SJCRH30 (cell line): ENCODE measurements around the gene SVIL. TPM values are rescaled to one million over a fixed set of nuclear protein-coding genes. Genes with fewer than 3 reads are reported as not detected.
"Not testable (repeated sequence)": the region's sequence is repeated elsewhere in the genome, so short reads cannot be mapped to it uniquely, and the experiment has no call there.

ENCODE experiments used
- DNase-seq, 2 experiments: peaks; one replicate each; pipeline ENCODE4 v3.0.0-alpha.2; 2015 to 2020
- H3K27ac ChIP-seq: fragments of 250-450 bp; sonication (Bioruptor Pico); 2 replicates; pipeline ENCODE4 v1.5.1; 2020; ENCODE audit warnings: mild to moderate bottlenecking, moderate library complexity
- H3K27me3 ChIP-seq: fragments of 250-450 bp; sonication (Bioruptor Pico); 2 replicates; pipeline ENCODE4 v1.5.1; 2020; ENCODE audit warnings: mild to moderate bottlenecking, moderate library complexity
- H3K36me3 ChIP-seq: fragments of 250-450 bp; sonication (Bioruptor Pico); 2 replicates; pipeline ENCODE4 v1.5.1; 2020; ENCODE audit warnings: mild to moderate bottlenecking, moderate library complexity
- H3K4me1 ChIP-seq: fragments of 250-450 bp; sonication (Bioruptor Pico); 2 replicates; pipeline ENCODE4 v1.5.1; 2020; ENCODE audit warnings: mild to moderate bottlenecking, moderate library complexity
- H3K4me3 ChIP-seq: fragments of 250-450 bp; sonication (Bioruptor Pico); 2 replicates; pipeline ENCODE4 v1.5.1; 2020; ENCODE audit warnings: mild to moderate bottlenecking, moderate library complexity
- H3K9me3 ChIP-seq: fragments of 250-450 bp; sonication (Bioruptor Pico); replicated peaks from 2 replicates; pipeline ENCODE4 v1.5.1; 2020; ENCODE audit warnings: mild to moderate bottlenecking, moderate library complexity
- total RNA-seq: library from RNA; depleted of rRNA; stranded (reverse); fragments of >200 nt; shearing (Covaris generic); gene quantifications from 2 replicates; pipeline ENCODE4 v1.2.3, GENCODE V29; 2014

Gene SVIL
- total RNA-seq, 1 experiment from 2014 or later, result 42.5 TPM

- Histone ChIP-seq H3K27me3 (no peaks in the 10 kb centered on the region), H3K27ac (peak overlapping the region; percentile 98; the same call in 1 of the 2 replicates)
- peak in 1 of 2 experiments; percentile 43 for DNase-seq
These were observed 14.6 kb downstream of the SVIL start for GRCh38 chr10:29620112-29620690.

GRCh38 chr10:29619241-29619669 lies 15.5 kb downstream of the SVIL start:
- Histone ChIP-seq H3K4me3 (peak overlapping the region; percentile 52), H3K27ac (peak overlapping the region; percentile 98), H3K27me3 (no peaks in the 10 kb centered on the region), H3K9me3 (no peaks in the 10 kb centered on the region), H3K36me3 (no peaks in the 10 kb centered on the region), H3K4me1 (peaks cover 32% of the 10 kb centered on the region)
- DNase-seq, result peak; percentile 27 to 67

More at GRCh38 chr10:29620112-29620690, 14.6 kb downstream of the SVIL start:
- peaks cover 29% of the 10 kb centered on the region for H3K4me1 ChIP-seq
- no peaks in the 10 kb centered on the region for H3K36me3 ChIP-seq
- H3K9me3 ChIP-seq, result no peaks in the 10 kb centered on the region
- H3K4me3 ChIP-seq, result no peak overlapping the region

- Histone ChIP-seq H3K4me3 (peak overlapping the region; percentile 52), H3K27me3 (no peaks in the 10 kb centered on the region), H3K27ac (peak overlapping the region; percentile 98), H3K9me3 (no peaks in the 10 kb centered on the region), H3K4me1 (peaks cover 32% of the 10 kb centered on the region), H3K36me3 (no peaks in the 10 kb centered on the region)
- DNase-seq, result peak; percentile 73 to 86
These were observed 16.2 kb downstream of the SVIL start for GRCh38 chr10:29618341-29619171.

GRCh38 chr10:29617880-29618340 lies 16.9 kb downstream of the SVIL start:
- Histone ChIP-seq H3K4me3 (peak overlapping the region; percentile 52), H3K9me3 (no peaks in the 10 kb centered on the region), H3K36me3 (no peaks in the 10 kb centered on the region), H3K4me1 (peaks cover 32% of the 10 kb centered on the region), H3K27ac (peak overlapping the region; percentile 98), H3K27me3 (no peaks in the 10 kb centered on the region)
- DNase-seq, result peak; percentile 79 to 82

- DNase-seq, result no peak
- Histone ChIP-seq H3K9me3 (no peaks in the 10 kb centered on the region), H3K27ac (no peak overlapping the region), H3K27me3 (no peaks in the 10 kb centered on the region), H3K4me3 (no peak overlapping the region), H3K4me1 (peaks cover 32% of the 10 kb centered on the region), H3K36me3 (no peaks in the 10 kb centered on the region; the same call in 1 of the 2 replicates)
These were observed 18.2 kb downstream of the SVIL start for GRCh38 chr10:29616542-29616941.

- H3K27ac ChIP-seq, result no peak overlapping the region
These were observed 19.6 kb downstream of the SVIL start for GRCh38 chr10:29615195-29615594.

GRCh38 chr10:29614289-29614688 lies 20.5 kb downstream of the SVIL start:
- H3K9me3 ChIP-seq, DNase-seq, H3K27ac ChIP-seq, H3K27me3 ChIP-seq, H3K4me3 ChIP-seq, H3K36me3 ChIP-seq: not testable (repeated sequence)
- peaks cover 18% of the 10 kb centered on the region for H3K4me1 ChIP-seq

More at GRCh38 chr10:29615195-29615594, 19.6 kb downstream of the SVIL start:
- Histone ChIP-seq H3K4me1 (peaks cover 27% of the 10 kb centered on the region), H3K9me3 (no peaks in the 10 kb centered on the region), H3K36me3 (no peaks in the 10 kb centered on the region; the same call in 1 of the 2 replicates), H3K27me3 (no peaks in the 10 kb centered on the region), H3K4me3 (no peak overlapping the region)
- DNase-seq, result no peak

GRCh38 chr10:29613791-29614190 lies 21.0 kb downstream of the SVIL start:
- Histone ChIP-seq H3K27ac (no peak overlapping the region), H3K36me3 (peaks cover 3% of the 10 kb centered on the region; the same call in 1 of the 2 replicates), H3K4me3 (no peak overlapping the region), H3K27me3 (no peaks in the 10 kb centered on the region), H3K9me3 (peaks cover 6% of the 10 kb centered on the region; the same call in 1 of the 2 replicates), H3K4me1 (peaks cover 15% of the 10 kb centered on the region)
- no peak for DNase-seq

- peaks cover 13% of the 10 kb centered on the region for H3K4me1 ChIP-seq
- H3K27me3 ChIP-seq, result no peaks in the 10 kb centered on the region
- DNase-seq, result no peak
- H3K4me3 ChIP-seq, result no peak overlapping the region
- no peak overlapping the region for H3K27ac ChIP-seq
- H3K9me3 ChIP-seq, result peaks cover 6% of the 10 kb centered on the region; the same call in 1 of the 2 replicates
- H3K36me3 ChIP-seq, result peaks cover 3% of the 10 kb centered on the region; the same call in 1 of the 2 replicates
These were observed 21.6 kb downstream of the SVIL start for GRCh38 chr10:29613196-29613595.

- Histone ChIP-seq H3K36me3 (peaks cover 3% of the 10 kb centered on the region; the same call in 1 of the 2 replicates), H3K9me3 (peaks cover 6% of the 10 kb centered on the region; the same call in 1 of the 2 replicates), H3K27ac (no peak overlapping the region), H3K4me1 (peaks cover 11% of the 10 kb centered on the region), H3K4me3 (no peak overlapping the region), H3K27me3 (no peaks in the 10 kb centered on the region)
- no peak for DNase-seq
These were observed 22.1 kb downstream of the SVIL start for GRCh38 chr10:29612657-29613056.

GRCh38 chr10:29611781-29612381 lies 22.9 kb downstream of the SVIL start:
- DNase-seq, result no peak
- H3K9me3 ChIP-seq, result peaks cover 6% of the 10 kb centered on the region; the same call in 1 of the 2 replicates
- no peaks in the 10 kb centered on the region for H3K27me3 ChIP-seq
- peaks cover 5% of the 10 kb centered on the region for H3K36me3 ChIP-seq
- H3K27ac ChIP-seq, result no peak overlapping the region
- H3K4me1 ChIP-seq, result peaks cover 9% of the 10 kb centered on the region; the same call in 1 of the 2 replicates
- H3K4me3 ChIP-seq, result no peak overlapping the region

GRCh38 chr10:29610876-29611647 lies 23.7 kb downstream of the SVIL start:
- H3K36me3 ChIP-seq, result peaks cover 5% of the 10 kb centered on the region
- DNase-seq, result no peak
- no peaks in the 10 kb centered on the region for H3K27me3 ChIP-seq
- H3K9me3 ChIP-seq, result peaks cover 6% of the 10 kb centered on the region; the same call in 1 of the 2 replicates
- no peak overlapping the region for H3K4me3 ChIP-seq
- H3K4me1 ChIP-seq, result peaks cover 9% of the 10 kb centered on the region; the same call in 1 of the 2 replicates
- H3K27ac ChIP-seq, result no peak overlapping the region

GRCh38 chr10:29610331-29610730 lies 24.4 kb downstream of the SVIL start:
- not testable (repeated sequence) for H3K36me3 ChIP-seq, H3K4me3 ChIP-seq, H3K27me3 ChIP-seq, H3K9me3 ChIP-seq, H3K4me1 ChIP-seq, DNase-seq, H3K27ac ChIP-seq

GRCh38 chr10:29609696-29610095 lies 25.1 kb downstream of the SVIL start:
- Histone ChIP-seq H3K4me3 (no peak overlapping the region), H3K36me3 (peaks cover 5% of the 10 kb centered on the region), H3K9me3 (peaks cover 6% of the 10 kb centered on the region; the same call in 1 of the 2 replicates), H3K27me3 (no peaks in the 10 kb centered on the region), H3K4me1 (no peaks in the 10 kb centered on the region), H3K27ac (no peak overlapping the region)
- DNase-seq, result no peak
